Natural killer cell (primary cell): ENCODE measurements around the gene LIN37. TPM values are rescaled to one million over a fixed set of nuclear protein-coding genes. Genes with fewer than 3 reads are reported as not detected.

Experiments used
- ATAC-seq, 3 donors: fragments of 150-1000 bp in 2 of 3; fragments of 200-7000 bp in 1 of 3; cut with Tn5 transposase; 1 replicate in 1 of 3; 2 replicates in 2 of 3; pipeline ENCODE4 v1.10.0; 2021; ENCODE audit warnings: mild to moderate bottlenecking in 2 of 3, moderate library complexity in 2 of 3
- DNase-seq, 2 donors: peaks; one replicate each; pipeline versions ENCODE4 v3.0.0 to v3.0.0-alpha.2; 2013 to 2021; ENCODE audit warnings: mixed read lengths in 1 of 2
- H3K27ac ChIP-seq: one replicate; pipeline ENCODE4 v1.5.1; 2013; ENCODE audit warnings: mild to moderate bottlenecking, low read length
- H3K27me3 ChIP-seq: one replicate; pipeline ENCODE4 v1.6.1; 2013; ENCODE audit warnings: low read length; ENCODE audit not compliant: control insufficient read depth, insufficient read depth
- H3K36me3 ChIP-seq: one replicate; pipeline ENCODE4 v1.6.1; 2013; ENCODE audit warnings: low read length; ENCODE audit not compliant: control insufficient read depth, insufficient read depth
- H3K4me1 ChIP-seq: one replicate; pipeline ENCODE4 v1.6.1; 2013; ENCODE audit warnings: low read length; ENCODE audit not compliant: control insufficient read depth, insufficient read depth
- H3K4me3 ChIP-seq: one replicate; pipeline ENCODE4 v1.5.1; 2013; ENCODE audit warnings: low read length
- H3K9me3 ChIP-seq: one replicate; pipeline ENCODE4 v1.6.1; 2013; ENCODE audit warnings: low read length; ENCODE audit not compliant: control insufficient read depth, insufficient read depth
- H3K27ac Mint-ChIP-seq, 2 donors: one replicate each; pipeline ENCODE4 v1.8.0; 2022; ENCODE audit warnings: mild to moderate bottlenecking in 2 of 2, mixed read lengths in 2 of 2, moderate library complexity in 1 of 2
- H3K27me3 Mint-ChIP-seq, 2 donors: one replicate each; pipeline ENCODE4 v1.8.0; 2022; ENCODE audit warnings: low read depth in 2 of 2, mixed read lengths in 2 of 2
- H3K36me3 Mint-ChIP-seq: one replicate; pipeline ENCODE4 v1.8.0; 2022; ENCODE audit warnings: mixed read lengths
- H3K4me1 Mint-ChIP-seq, 2 donors: one replicate each; pipeline ENCODE4 v1.8.0; 2022; ENCODE audit warnings: mixed read lengths in 2 of 2
- H3K4me3 Mint-ChIP-seq: one replicate; pipeline ENCODE4 v1.8.0; 2022; ENCODE audit warnings: mild to moderate bottlenecking, moderate library complexity, mixed read lengths
- H3K9me3 Mint-ChIP-seq, 2 donors: one replicate each; pipeline ENCODE4 v1.8.0; 2022; ENCODE audit warnings: mixed read lengths in 2 of 2
- CTCF ChIP-seq: fragments of 200-600 bp; IDR thresholded peaks from one replicate; pipeline ENCODE4 v1.8.0; 2022; ENCODE audit warnings: antibody characterized with exemption
- WGBS: methylation state at CpG from one replicate; pipeline ENCODE4 v1.1.7; 2013; ENCODE audit warnings: missing lambda C conversion rate; ENCODE audit not compliant: insufficient coverage; 5-methylcytosine and 5-hydroxymethylcytosine counted together
- intact Hi-C: fragments of 100-400 bp; cut with micrococcal nuclease; formaldehyde crosslinking; loops from one replicate; pipeline ENCODE4 v1.14.2; 2022
- total RNA-seq, 4 donors: library from RNA; stranded (reverse); fragments of 120-200 nt in 1 of 4; gene quantifications; one replicate each; pipeline versions ENCODE4 v1.2.3 to v1.2.4, GENCODE V29; 2013 to 2022

Gene LIN37
- total RNA-seq, 3 donors from 2014 or later (not counting 1 experiment from before 2014, with no cell fraction given), result 16.7 to 22.1 (median 18.2) TPM

- peak overlapping the region; percentile 64 for H3K27ac ChIP-seq
- H3K4me1 ChIP-seq, result peaks cover 41% of the 10 kb centered on the region
- no peaks in the 10 kb centered on the region for H3K27me3 ChIP-seq
- H3K9me3 ChIP-seq, result no peaks in the 10 kb centered on the region
- 61% methylated on average over 11 of the region's 11 CpGs for WGBS
- H3K36me3 ChIP-seq, result no peaks in the 10 kb centered on the region
- Mint-ChIP-seq H3K4me3 (peak overlapping the region; percentile 50), H3K27ac (peak overlapping the region in 1 of 2 donors; percentile 66), H3K36me3 (no peaks in the 10 kb centered on the region), H3K4me1 (peaks cover 10 to 26% of the 10 kb centered on the region in 2 donors), H3K9me3 (no peaks in the 10 kb centered on the region), H3K27me3 (no peaks in the 10 kb centered on the region)
- DNase-seq, result peak in 1 of 2 donors; percentile 78
- intact Hi-C loops, result no loop called here
- ATAC-seq, result no peak
- TF ChIP-seq CTCF, result no peak
- no peak overlapping the region for H3K4me3 ChIP-seq
Observed at GRCh38 chr19:35712567-35713505, 35.5 kb upstream of the LIN37 start.

GRCh38 chr19:35713506-35713850 is 34.9 kb upstream of the LIN37 start:
- Histone ChIP-seq H3K4me1 (peaks cover 42% of the 10 kb centered on the region), H3K36me3 (no peaks in the 10 kb centered on the region), H3K27me3 (no peaks in the 10 kb centered on the region), H3K27ac (peak overlapping the region; percentile 18), H3K4me3 (peak overlapping the region; percentile 9), H3K9me3 (no peaks in the 10 kb centered on the region)
- Mint-ChIP-seq H3K27me3 (no peaks in the 10 kb centered on the region), H3K4me3 (no peak overlapping the region), H3K27ac (no peak overlapping the region), H3K4me1 (peaks cover 10 to 28% of the 10 kb centered on the region in 2 donors), H3K9me3 (no peaks in the 10 kb centered on the region), H3K36me3 (no peaks in the 10 kb centered on the region)
- DNase-seq, result peak in 1 of 2 donors; percentile 51
- 58% methylated on average over 1 of the region's 2 CpGs for WGBS
- intact Hi-C loops, result no loop called here
- no peak for ATAC-seq
- no peak for TF ChIP-seq CTCF

GRCh38 chr19:35713904-35714495 is 34.4 kb upstream of the LIN37 start:
- H3K4me1 Mint-ChIP-seq, result peaks cover 10 to 33% of the 10 kb centered on the region in 2 donors

More at GRCh38 chr19:35713904-35714495, 34.4 kb upstream of the LIN37 start:
- H3K27me3 Mint-ChIP-seq, result no peaks in the 10 kb centered on the region
- Histone ChIP-seq H3K9me3 (no peaks in the 10 kb centered on the region), H3K4me3 (peak overlapping the region; percentile 9), H3K27me3 (no peaks in the 10 kb centered on the region), H3K4me1 (peaks cover 48% of the 10 kb centered on the region), H3K36me3 (no peaks in the 10 kb centered on the region), H3K27ac (peak overlapping the region; percentile 35)
- H3K27ac Mint-ChIP-seq, result no peak overlapping the region
- H3K36me3 Mint-ChIP-seq, result no peaks in the 10 kb centered on the region
- intact Hi-C loops, result no loop called here
- DNase-seq (peak in 1 of 2 donors; percentile 41), ATAC-seq (no peak)
- TF ChIP-seq CTCF, result no peak
- no peaks in the 10 kb centered on the region for H3K9me3 Mint-ChIP-seq
- WGBS, result 81% methylated on average over 12 of the region's 12 CpGs
- H3K4me3 Mint-ChIP-seq, result no peak overlapping the region
